IPS DF 6.9 (cell line): Measurements from ENCODE around the gene PBX1.

Source experiments
- DNase-seq: peaks from one replicate; pipeline ENCODE4 v3.0.0-alpha.2; 2013; ENCODE audit warnings: low read depth, low spot score
- H3K27ac ChIP-seq: one replicate; pipeline ENCODE4 v1.5.1; 2013; ENCODE audit warnings: low read length, control low read depth
- H3K27me3 ChIP-seq: 2 replicates; pipeline ENCODE4 v1.6.1; 2013; ENCODE audit warnings: mild to moderate bottlenecking, low read length; ENCODE audit not compliant: control insufficient read depth, insufficient read depth
- H3K36me3 ChIP-seq: 2 replicates; pipeline ENCODE4 v1.6.1; 2013; ENCODE audit warnings: low read length; ENCODE audit not compliant: control insufficient read depth, insufficient read depth
- H3K4me1 ChIP-seq: 2 replicates; pipeline ENCODE4 v1.6.1; 2013; ENCODE audit warnings: low read length; ENCODE audit not compliant: control insufficient read depth, insufficient read depth
- H3K4me3 ChIP-seq: 2 replicates; pipeline ENCODE4 v1.5.1; 2013; ENCODE audit warnings: mild to moderate bottlenecking, low read length
- H3K9me3 ChIP-seq: 2 replicates; pipeline ENCODE4 v1.6.1; 2013; ENCODE audit warnings: low read length, inconsistent platforms; ENCODE audit not compliant: control insufficient read depth, insufficient read depth
- WGBS: extraction: QIAGEN DNeasy Blood & Tissue Kit; methylation state at CpG from one replicate; pipeline ENCODE4 v1.1.7; 2013; ENCODE audit warnings: mixed read lengths, missing lambda C conversion rate; ENCODE audit not compliant: insufficient read length, insufficient coverage; 5-methylcytosine and 5-hydroxymethylcytosine counted together

PBX1 gene

DNA sequence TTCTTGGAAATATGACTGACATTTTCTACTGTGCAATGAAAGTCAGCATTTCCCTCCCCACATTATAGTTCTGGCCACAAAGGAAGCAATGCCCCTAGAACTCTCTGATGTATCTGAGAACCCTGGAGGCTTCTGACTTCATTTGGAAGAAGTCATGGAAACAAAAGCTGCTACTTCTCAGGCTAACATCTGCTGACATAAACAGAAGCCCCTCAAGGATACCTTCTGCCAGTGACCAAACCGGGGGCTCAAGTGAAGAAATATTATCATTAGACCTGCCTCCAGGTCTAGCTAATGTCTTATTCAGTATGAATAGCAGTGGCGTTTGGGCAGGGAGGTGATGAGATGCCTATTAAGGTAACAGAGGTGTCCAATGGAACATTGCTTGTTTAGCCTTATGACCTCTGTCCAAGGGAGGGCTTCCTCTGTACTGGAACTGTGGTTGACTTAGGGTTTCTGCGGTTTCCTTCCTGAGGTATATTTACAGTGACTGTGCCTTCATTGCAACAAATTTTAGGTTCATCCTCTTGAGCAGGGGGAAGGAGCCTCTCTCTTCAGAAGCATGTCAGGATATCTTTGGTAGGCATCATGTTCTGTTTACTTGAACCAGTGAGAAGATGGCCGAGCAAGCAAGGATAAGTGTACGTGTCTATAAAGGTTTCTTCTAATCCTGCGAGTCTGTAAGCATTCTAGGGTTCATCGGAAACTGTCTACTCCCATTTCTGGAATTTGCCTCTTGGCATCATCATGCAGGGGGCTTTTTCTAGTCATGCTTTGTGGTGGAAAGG lies 161.7 kb downstream of the PBX1 start:
- no CpG with 5 or more reads among the region's 7 CpGs for WGBS
- no peak for DNase-seq
- no peaks in the 10 kb centered on the region for H3K27me3 ChIP-seq
- H3K9me3 ChIP-seq: no peaks in the 10 kb centered on the region
- peaks cover 3% of the 10 kb centered on the region; the same call in 1 of the 2 replicates for H3K4me1 ChIP-seq
- H3K27ac ChIP-seq: no peak overlapping the region
- no peaks in the 10 kb centered on the region for H3K36me3 ChIP-seq
- H3K4me3 ChIP-seq: no peak overlapping the region

DNA sequence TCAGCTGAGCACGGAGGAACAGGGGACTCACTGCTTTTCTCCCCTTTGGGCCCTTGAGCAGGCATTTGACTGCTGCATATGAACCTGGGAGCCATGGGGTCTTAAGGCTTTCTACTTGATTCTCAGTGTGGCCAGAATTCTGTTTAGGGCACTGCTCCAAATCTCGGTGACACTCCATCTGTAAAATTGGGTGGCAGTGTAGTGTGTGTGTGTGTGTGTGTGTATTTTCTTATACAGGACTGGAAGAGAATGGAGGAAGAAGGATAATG lies 162.2 kb downstream of the PBX1 start:
- no peak for DNase-seq
- Histone ChIP-seq H3K27ac (no peak overlapping the region), H3K9me3 (no peaks in the 10 kb centered on the region), H3K36me3 (no peaks in the 10 kb centered on the region), H3K4me3 (no peak overlapping the region), H3K4me1 (peaks cover 3% of the 10 kb centered on the region; the same call in 1 of the 2 replicates), H3K27me3 (no peaks in the 10 kb centered on the region)
- no CpG with 5 or more reads among the region's 2 CpGs for WGBS

DNA sequence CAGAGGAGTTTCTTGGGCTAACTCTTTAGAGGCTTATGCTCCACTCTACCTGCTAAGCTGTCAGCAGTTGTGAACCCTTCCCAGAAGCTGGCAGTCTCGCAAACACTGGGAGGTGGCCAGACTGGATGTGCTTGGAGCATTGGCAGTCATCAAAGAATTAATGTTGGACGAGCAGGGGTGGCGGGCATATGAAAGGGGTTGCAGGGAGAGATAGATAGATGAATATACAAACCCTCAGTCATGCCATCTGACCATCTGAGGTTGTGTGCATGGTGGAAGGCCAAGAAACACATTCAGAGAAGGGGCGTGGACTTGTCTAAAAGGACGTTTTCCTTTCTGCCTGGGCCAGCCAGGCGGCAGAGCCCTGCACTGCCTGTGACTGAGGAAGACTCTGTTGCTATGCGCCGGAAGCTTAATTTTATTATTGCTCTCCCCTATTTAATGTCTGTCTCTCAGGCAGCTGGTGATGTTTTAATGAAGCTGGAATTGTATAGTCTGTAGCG lies 164.4 kb downstream of the PBX1 start:
- H3K4me1 ChIP-seq: peaks cover 3% of the 10 kb centered on the region; the same call in 1 of the 2 replicates
- no peak overlapping the region for H3K4me3 ChIP-seq
- H3K36me3 ChIP-seq: no peaks in the 10 kb centered on the region
- DNase-seq: no peak
- H3K9me3 ChIP-seq: no peaks in the 10 kb centered on the region
- H3K27me3 ChIP-seq: no peaks in the 10 kb centered on the region
- no CpG with 5 or more reads among the region's 9 CpGs for WGBS
- H3K27ac ChIP-seq: no peak overlapping the region

DNA sequence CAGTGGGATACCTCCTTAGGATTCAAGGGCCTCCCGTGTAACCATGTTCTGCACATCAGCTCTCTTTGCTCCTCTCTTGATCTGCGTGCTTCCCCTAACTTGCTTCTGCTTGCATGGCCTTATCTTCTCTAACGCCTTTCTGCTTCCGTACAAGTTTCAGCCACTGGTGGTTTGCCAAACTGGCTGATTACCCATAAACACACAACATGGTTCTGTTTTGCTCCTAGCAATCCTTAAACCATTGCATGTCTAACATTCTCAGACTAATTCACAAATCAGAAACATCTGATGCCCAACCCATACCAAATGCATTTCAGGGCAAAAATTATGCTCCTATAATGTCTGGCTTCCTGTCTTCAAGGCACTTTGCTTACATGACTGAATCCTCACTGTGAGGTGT lies 166.4 kb downstream of the PBX1 start:
- no CpG with 5 or more reads among the region's 4 CpGs for WGBS
- Histone ChIP-seq H3K36me3 (no peaks in the 10 kb centered on the region), H3K27ac (no peak overlapping the region), H3K4me3 (no peak overlapping the region), H3K9me3 (no peaks in the 10 kb centered on the region), H3K27me3 (no peaks in the 10 kb centered on the region), H3K4me1 (peaks cover 3% of the 10 kb centered on the region; the same call in 1 of the 2 replicates)
- no peak for DNase-seq

DNA sequence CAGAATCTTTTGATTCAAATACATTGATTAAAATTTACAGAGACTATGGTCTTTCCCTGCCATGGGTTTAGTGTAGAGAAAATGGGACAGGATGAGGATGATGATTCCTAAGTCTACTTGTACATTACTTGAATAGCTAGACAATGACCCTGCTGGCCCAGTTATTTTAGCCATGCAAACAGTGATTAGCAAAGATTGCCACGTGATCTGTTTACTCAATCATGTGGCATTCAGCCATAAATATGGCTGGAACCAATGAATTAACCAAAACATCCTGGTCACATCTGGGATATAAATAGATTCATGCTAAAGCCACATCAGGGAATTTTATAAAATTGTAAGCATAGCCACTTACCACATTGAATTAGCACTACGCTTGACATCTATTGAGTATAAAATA lies 167.3 kb downstream of the PBX1 start:
- Histone ChIP-seq H3K36me3 (no peaks in the 10 kb centered on the region), H3K9me3 (no peaks in the 10 kb centered on the region), H3K27me3 (no peaks in the 10 kb centered on the region), H3K27ac (no peak overlapping the region), H3K4me3 (no peak overlapping the region), H3K4me1 (peaks cover 3% of the 10 kb centered on the region; the same call in 1 of the 2 replicates)
- no CpG with 5 or more reads among the region's 2 CpGs for WGBS
- no peak for DNase-seq

DNA sequence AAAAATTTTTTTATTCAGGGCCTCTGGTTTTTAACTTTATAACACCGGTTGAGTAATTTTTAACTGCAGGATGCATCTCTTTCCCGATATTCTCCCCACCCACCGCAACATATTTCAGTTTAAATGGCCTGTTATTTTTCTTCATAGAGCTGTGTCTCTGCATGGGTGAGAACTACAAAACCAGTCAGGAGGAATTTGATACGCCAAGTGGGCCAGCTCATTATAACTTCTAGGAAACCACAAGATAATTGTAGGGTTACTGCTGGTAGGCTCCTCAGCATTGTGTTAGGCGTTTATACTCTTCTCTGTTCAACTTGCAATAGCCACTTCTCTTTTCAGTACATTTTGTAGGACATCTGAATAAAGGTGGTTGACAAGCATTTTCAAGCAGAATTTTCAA lies 169.7 kb downstream of the PBX1 start:
- no peak overlapping the region for H3K4me3 ChIP-seq
- no peaks in the 10 kb centered on the region for H3K36me3 ChIP-seq
- WGBS: no CpG with 5 or more reads among the region's 5 CpGs
- H3K27me3 ChIP-seq: no peaks in the 10 kb centered on the region
- no peaks in the 10 kb centered on the region for H3K9me3 ChIP-seq
- no peak for DNase-seq
- peaks cover 8% of the 10 kb centered on the region for H3K4me1 ChIP-seq
- H3K27ac ChIP-seq: no peak overlapping the region

DNA sequence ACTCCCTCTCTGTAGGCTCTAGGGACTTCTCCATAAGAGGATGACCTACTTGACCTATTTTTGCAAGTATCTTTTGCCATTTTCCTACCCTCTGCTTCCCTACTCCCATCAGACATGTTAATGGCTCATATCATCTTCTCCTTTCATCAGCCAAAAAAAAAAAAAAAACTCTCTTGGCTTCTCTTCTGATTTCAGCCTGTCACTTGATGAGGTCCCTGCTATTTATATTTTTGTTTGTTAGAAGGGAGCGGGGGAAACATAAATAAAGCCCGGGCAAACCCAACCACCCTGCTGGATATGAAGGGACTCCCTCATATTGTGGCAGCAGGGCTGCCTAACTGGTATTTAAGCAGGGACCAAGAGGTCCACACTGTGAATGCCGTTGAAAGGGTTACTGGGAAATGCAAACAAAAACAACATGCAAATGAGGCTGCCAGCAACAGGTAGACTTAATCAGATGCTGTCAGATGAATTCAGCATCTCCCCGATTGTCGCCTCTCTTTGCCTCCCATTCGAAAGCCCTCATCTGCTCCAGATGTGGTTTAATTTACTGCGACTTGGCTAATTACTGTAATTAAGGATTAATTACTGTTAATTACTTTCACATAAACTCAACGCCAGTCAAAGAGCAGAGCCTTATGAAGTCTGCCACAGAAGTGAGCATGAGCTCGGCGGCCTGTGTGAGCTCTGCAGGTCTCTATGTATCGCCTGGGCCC lies 172.3 kb downstream of the PBX1 start:
- DNase-seq: no peak
- Histone ChIP-seq H3K27ac (no peak overlapping the region), H3K4me1 (peaks cover 7% of the 10 kb centered on the region), H3K27me3 (no peaks in the 10 kb centered on the region), H3K4me3 (no peak overlapping the region), H3K9me3 (no peaks in the 10 kb centered on the region), H3K36me3 (no peaks in the 10 kb centered on the region)
- no CpG with 5 or more reads among the region's 11 CpGs for WGBS

DNA sequence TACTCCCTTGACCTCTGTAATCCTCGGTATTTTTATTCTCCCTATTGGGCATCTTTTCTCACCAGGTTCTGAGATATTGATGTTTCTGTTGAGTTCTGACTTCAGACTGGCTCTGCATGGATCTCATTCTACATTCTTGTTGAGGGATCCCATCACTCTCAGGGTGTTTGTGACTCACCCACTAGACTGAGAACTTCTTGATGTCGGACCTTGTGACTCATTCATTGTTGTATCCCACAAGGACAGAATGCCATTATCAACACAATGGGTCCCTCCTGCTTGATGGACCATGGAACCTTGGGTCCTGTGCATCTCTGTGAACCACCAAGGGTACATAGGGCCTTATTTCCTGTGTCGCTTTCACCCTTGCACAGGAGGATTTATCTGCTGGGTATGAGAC lies 174.1 kb downstream of the PBX1 start:
- DNase-seq: no peak
- Histone ChIP-seq H3K36me3 (no peaks in the 10 kb centered on the region), H3K4me1 (peaks cover 7% of the 10 kb centered on the region), H3K9me3 (no peaks in the 10 kb centered on the region), H3K27me3 (no peaks in the 10 kb centered on the region), H3K4me3 (no peak overlapping the region), H3K27ac (no peak overlapping the region)
- no CpG with 5 or more reads among the region's 3 CpGs for WGBS

DNA sequence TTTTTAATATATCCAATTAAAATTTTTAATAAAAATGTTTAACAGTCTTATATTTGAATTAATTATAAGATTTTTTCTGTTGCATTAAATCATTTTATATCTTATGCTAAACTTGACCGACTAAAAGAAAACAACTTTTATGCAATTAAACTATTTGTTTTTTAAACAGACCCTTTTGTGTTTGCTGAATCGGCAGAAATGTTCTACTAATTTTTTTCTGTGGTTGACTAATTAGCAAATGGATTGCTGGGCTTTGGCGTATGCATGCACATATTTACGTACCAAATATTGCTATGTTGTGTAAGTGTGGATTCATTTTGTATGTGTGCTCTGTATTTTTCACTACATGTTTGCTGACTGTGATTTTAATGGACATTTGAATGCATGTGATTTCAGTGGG lies 174.8 kb downstream of the PBX1 start:
- H3K27ac ChIP-seq: no peak overlapping the region
- DNase-seq: no peak
- no peaks in the 10 kb centered on the region for H3K9me3 ChIP-seq
- no peaks in the 10 kb centered on the region for H3K27me3 ChIP-seq
- peaks cover 7% of the 10 kb centered on the region for H3K4me1 ChIP-seq
- WGBS: no CpG with 5 or more reads among the region's 4 CpGs
- H3K4me3 ChIP-seq: no peak overlapping the region
- no peaks in the 10 kb centered on the region for H3K36me3 ChIP-seq

DNA sequence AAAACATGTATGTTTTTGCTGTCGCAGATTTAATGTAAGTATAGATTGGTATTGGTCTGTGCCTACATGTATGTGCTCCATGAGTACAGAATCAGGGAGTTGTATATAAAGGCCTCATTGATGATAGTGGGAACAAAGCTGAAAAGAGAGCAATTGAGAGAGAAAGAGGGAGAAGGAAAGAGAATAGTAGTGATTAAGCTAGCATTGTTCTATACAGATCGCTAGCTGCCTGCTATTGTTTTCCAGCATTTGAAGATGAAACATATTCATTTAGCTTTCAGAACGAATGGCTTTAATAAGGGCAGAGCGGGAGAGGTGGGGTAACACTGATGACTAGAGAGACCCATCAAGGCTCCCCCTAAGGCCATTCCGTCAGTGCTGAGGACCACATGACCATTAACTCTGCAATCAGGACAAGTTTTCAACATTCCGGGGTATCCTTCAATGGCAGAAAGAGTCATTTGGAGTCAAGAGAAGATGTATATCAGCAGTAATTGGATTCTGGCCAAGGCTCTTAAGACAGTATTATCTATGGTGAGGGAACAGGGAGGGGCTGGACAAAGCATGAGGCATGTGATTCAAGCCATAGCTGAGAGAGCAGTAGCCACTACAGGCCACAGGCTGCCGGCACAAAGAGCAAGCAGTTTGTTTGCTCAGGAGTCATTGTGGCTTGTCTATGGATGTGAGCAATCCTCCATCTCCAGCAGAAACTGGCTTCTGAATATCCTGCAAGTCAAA lies 176.5 kb downstream of the PBX1 start:
- WGBS: 100% methylated on average over 1 of the region's 7 CpGs
- H3K27me3 ChIP-seq: no peaks in the 10 kb centered on the region
- no peak overlapping the region for H3K27ac ChIP-seq
- H3K9me3 ChIP-seq: no peaks in the 10 kb centered on the region
- H3K4me1 ChIP-seq: peaks cover 8% of the 10 kb centered on the region
- DNase-seq: no peak
- no peak overlapping the region for H3K4me3 ChIP-seq
- no peaks in the 10 kb centered on the region for H3K36me3 ChIP-seq
